Smooth muscle cell (in vitro differentiated cells): Measurements from ENCODE around the gene ADGRG6. TPM values are rescaled to one million over a fixed set of nuclear protein-coding genes. Genes with fewer than 3 reads are reported as not detected.

Experiments
- DNase-seq: peaks from one replicate; lab custom pipeline; 2025; ENCODE audit not compliant: unreplicated experiment; lab: John Stamatoyannopoulos, UW
- H2AFZ ChIP-seq: fragments of 200-600 bp; sonication (generic); 2 replicates; pipeline ENCODE4 v1.6.0; 2016; ENCODE audit warnings: antibody characterized with exemption, low read depth, mild to moderate bottlenecking
- H3F3A ChIP-seq: fragments of 200-600 bp; sonication (generic); 2 replicates; pipeline ENCODE4 v1.6.0; 2017; ENCODE audit warnings: antibody characterized with exemption, low read depth
- H3K27ac ChIP-seq: fragments of 200-600 bp; sonication (generic); 2 replicates; pipeline ENCODE4 v1.5.1; 2016; ENCODE audit warnings: low read depth, mild to moderate bottlenecking
- H3K27me3 ChIP-seq: fragments of 200-600 bp; sonication (generic); 2 replicates; pipeline ENCODE4 v1.6.1; 2016; ENCODE audit warnings: low read depth, mild to moderate bottlenecking
- H3K36me3 ChIP-seq: fragments of 200-600 bp; sonication (generic); 2 replicates; pipeline ENCODE4 v1.5.1; 2016; ENCODE audit warnings: low read depth
- H3K4me1 ChIP-seq: fragments of 200-600 bp; sonication (generic); 2 replicates; pipeline ENCODE4 v1.5.1; 2016; ENCODE audit warnings: low read depth
- H3K4me2 ChIP-seq: fragments of 200-600 bp; sonication (generic); 2 replicates; pipeline ENCODE4 v1.6.0; 2016; ENCODE audit warnings: mild to moderate bottlenecking
- H3K4me3 ChIP-seq: fragments of 200-600 bp; sonication (generic); 2 replicates; pipeline ENCODE4 v1.5.1; 2016; ENCODE audit warnings: mild to moderate bottlenecking
- H3K79me2 ChIP-seq: fragments of 200-600 bp; sonication (generic); 2 replicates; pipeline ENCODE4 v1.6.0; 2016; ENCODE audit warnings: low read depth, mild to moderate bottlenecking
- H3K9ac ChIP-seq: fragments of 200-600 bp; sonication (generic); 2 replicates; pipeline ENCODE4 v1.6.0; 2016; ENCODE audit warnings: low read depth
- H3K9me3 ChIP-seq: fragments of 200-600 bp; sonication (generic); replicated peaks from 2 replicates; pipeline ENCODE4 v1.5.1; 2016; ENCODE audit warnings: low read depth
- H4K20me1 ChIP-seq: fragments of 200-600 bp; sonication (generic); 2 replicates; pipeline ENCODE4 v1.6.0; 2016; ENCODE audit warnings: low read depth
- WGBS: methylation state at CpG from one replicate; pipeline ENCODE4 v1.1.7; 2016; ENCODE audit warnings: low lambda C conversion rate; 5-methylcytosine and 5-hydroxymethylcytosine counted together
- polyA plus RNA-seq: library from polyadenylated mRNA; unstranded; fragments of >200 nt; fragmentation: Nextera tagmentation; extraction: Ambion mirVana; gene quantifications from 2 replicates; pipeline ENCODE4 v1.2.1, GENCODE V29; 2016
- total RNA-seq: library from RNA; depleted of rRNA; stranded (reverse); fragments of >200 nt; gene quantifications from 2 replicates; pipeline ENCODE4 v1.2.3, GENCODE V29; 2014
- TF ChIP-seq, protein P1 (sequence below): fragments of 200-600 bp; sonication (generic); IDR thresholded peaks from 2 replicates; pipeline ENCODE4 v1.5.1; 2017; ENCODE audit warnings: borderline replicate concordance, mild to moderate bottlenecking, antibody characterized with exemption; ENCODE audit not compliant: insufficient read depth, poor library complexity, severe bottlenecking

Gene ADGRG6
- total and polyA plus RNA-seq, 2 experiments from 2014 or later, result 0.77 to 14.2 TPM

GRCh38 chr6:142367061-142367460 lies 65.3 kb downstream of the ADGRG6 start:
- no peaks in the 10 kb centered on the region for H3K4me1 ChIP-seq
- no peaks in the 10 kb centered on the region for H3K79me2 ChIP-seq
- H3K9me3 ChIP-seq, result no peaks in the 10 kb centered on the region
- WGBS, result 93% methylated on average over 3 of the region's 3 CpGs
- no peaks in the 10 kb centered on the region for H4K20me1 ChIP-seq
- H3K27ac ChIP-seq, result no peak overlapping the region
- H2AFZ ChIP-seq, result peak overlapping the region; percentile 71
- no peaks in the 10 kb centered on the region for H3K36me3 ChIP-seq
- no peak overlapping the region for H3K9ac ChIP-seq
- no peaks in the 10 kb centered on the region for H3K27me3 ChIP-seq
- no peak for DNase-seq
- H3F3A ChIP-seq, result peaks cover 7% of the 10 kb centered on the region
- H3K4me2 ChIP-seq, result peak overlapping the region; percentile 1
- H3K4me3 ChIP-seq, result no peak overlapping the region
- TF ChIP-seq, protein P1, sequence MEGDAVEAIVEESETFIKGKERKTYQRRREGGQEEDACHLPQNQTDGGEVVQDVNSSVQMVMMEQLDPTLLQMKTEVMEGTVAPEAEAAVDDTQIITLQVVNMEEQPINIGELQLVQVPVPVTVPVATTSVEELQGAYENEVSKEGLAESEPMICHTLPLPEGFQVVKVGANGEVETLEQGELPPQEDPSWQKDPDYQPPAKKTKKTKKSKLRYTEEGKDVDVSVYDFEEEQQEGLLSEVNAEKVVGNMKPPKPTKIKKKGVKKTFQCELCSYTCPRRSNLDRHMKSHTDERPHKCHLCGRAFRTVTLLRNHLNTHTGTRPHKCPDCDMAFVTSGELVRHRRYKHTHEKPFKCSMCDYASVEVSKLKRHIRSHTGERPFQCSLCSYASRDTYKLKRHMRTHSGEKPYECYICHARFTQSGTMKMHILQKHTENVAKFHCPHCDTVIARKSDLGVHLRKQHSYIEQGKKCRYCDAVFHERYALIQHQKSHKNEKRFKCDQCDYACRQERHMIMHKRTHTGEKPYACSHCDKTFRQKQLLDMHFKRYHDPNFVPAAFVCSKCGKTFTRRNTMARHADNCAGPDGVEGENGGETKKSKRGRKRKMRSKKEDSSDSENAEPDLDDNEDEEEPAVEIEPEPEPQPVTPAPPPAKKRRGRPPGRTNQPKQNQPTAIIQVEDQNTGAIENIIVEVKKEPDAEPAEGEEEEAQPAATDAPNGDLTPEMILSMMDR, result no peak

GRCh38 chr6:142367501-142368018 lies 65.8 kb downstream of the ADGRG6 start:
- no peak overlapping the region for H3K27ac ChIP-seq
- H3K36me3 ChIP-seq, result no peaks in the 10 kb centered on the region
- H3K79me2 ChIP-seq, result no peaks in the 10 kb centered on the region
- no peaks in the 10 kb centered on the region for H3K9me3 ChIP-seq
- TF ChIP-seq, protein P1, result no peak
- H4K20me1 ChIP-seq, result no peaks in the 10 kb centered on the region
- no peaks in the 10 kb centered on the region for H3K4me1 ChIP-seq
- 44% methylated on average over 9 of the region's 9 CpGs for WGBS
- peak overlapping the region; percentile 1 for H3K4me2 ChIP-seq
- H3F3A ChIP-seq, result peaks cover 2% of the 10 kb centered on the region
- no peak overlapping the region for H3K9ac ChIP-seq
- H2AFZ ChIP-seq, result peak overlapping the region; percentile 71
- no peaks in the 10 kb centered on the region for H3K27me3 ChIP-seq
- no peak overlapping the region for H3K4me3 ChIP-seq
- no peak for DNase-seq

GRCh38 chr6:142369266-142369665 lies 67.5 kb downstream of the ADGRG6 start:
- no peak for DNase-seq
- Histone ChIP-seq H3K4me2 (no peak overlapping the region), H2AFZ (no peak overlapping the region), H4K20me1 (no peaks in the 10 kb centered on the region), H3K27ac (no peak overlapping the region), H3K4me3 (no peak overlapping the region), H3K4me1 (peaks cover 3% of the 10 kb centered on the region), H3K27me3 (no peaks in the 10 kb centered on the region), H3K9ac (no peak overlapping the region), H3F3A (no peaks in the 10 kb centered on the region), H3K79me2 (no peaks in the 10 kb centered on the region), H3K36me3 (no peaks in the 10 kb centered on the region), H3K9me3 (no peaks in the 10 kb centered on the region)
- TF ChIP-seq, protein P1, result no peak
- WGBS, result 94% methylated on average over 1 of the region's 1 CpG

DNA sequence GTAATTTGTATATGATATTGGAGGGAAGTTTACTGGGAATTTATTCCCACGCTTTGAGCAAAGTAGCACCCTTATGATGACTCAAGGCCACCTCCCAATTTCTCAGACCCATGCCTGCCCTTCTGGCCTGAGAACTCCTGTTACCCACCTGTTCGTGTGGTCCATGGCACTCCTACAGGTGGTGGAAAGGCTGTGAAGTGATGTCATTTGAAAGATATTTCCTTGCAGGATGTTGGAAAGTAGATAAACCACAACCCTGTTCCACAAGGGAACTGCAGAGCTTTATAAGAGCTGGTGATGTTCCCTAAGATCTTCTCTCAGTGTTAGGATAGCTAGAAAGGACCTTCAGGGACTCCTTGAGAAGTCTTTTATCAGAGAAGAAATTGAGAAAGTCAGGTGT lies 70.5 kb downstream of the ADGRG6 start:
- no peaks in the 10 kb centered on the region for H4K20me1 ChIP-seq
- H3K4me3 ChIP-seq, result no peak overlapping the region
- no peak for DNase-seq
- H3K27me3 ChIP-seq, result no peaks in the 10 kb centered on the region
- H3K4me1 ChIP-seq, result peaks cover 32% of the 10 kb centered on the region
- peak overlapping the region; percentile 7 for H3K4me2 ChIP-seq
- WGBS, result 52% methylated on average over 2 of the region's 2 CpGs
- H3K9ac ChIP-seq, result no peak overlapping the region
- H3K79me2 ChIP-seq, result no peaks in the 10 kb centered on the region
- H3K27ac ChIP-seq, result peak overlapping the region; percentile 89
- TF ChIP-seq, protein P1, result no peak
- H3K9me3 ChIP-seq, result no peaks in the 10 kb centered on the region
- peaks cover 12% of the 10 kb centered on the region for H3F3A ChIP-seq
- H2AFZ ChIP-seq, result no peak overlapping the region
- no peaks in the 10 kb centered on the region for H3K36me3 ChIP-seq
